K562 (cell line): ENCODE measurements around the gene NPEPL1. TPM values are rescaled to one million over a fixed set of nuclear protein-coding genes. Genes with fewer than 3 reads are reported as not detected.

Experiments used
- ATAC-seq: fragments of 200-7000 bp; cut with Tn5 transposase; 3 replicates; pipeline ENCODE4 v1.9.1; 2020; ENCODE audit warnings: moderate library complexity
- BruUV-seq: library from RNA; stranded (reverse); fragments of 400-500 nt; replicated peaks from 2 replicates; lab custom pipeline; 2021; lab: Mats Ljungman, UMichigan
- CTCF ChIA-PET: fragments of 300-600 bp; formaldehyde crosslinking; extraction: SDS; loops from one replicate; lab custom pipeline; 2021; ENCODE audit warnings: low intra/inter-chr PET ratio; lab: Yijun Ruan, JAX
- POLR2A ChIA-PET: fragments of 300-600, 350-650 bp; sonication (Branson Sonifier 250); formaldehyde crosslinking; extraction: SDS; loops from one replicate; lab custom pipeline; 2021; ENCODE audit warnings: antibody characterized with exemption, inconsistent platforms; lab: Yijun Ruan, JAX
- DNase-seq, 4 experiments: peaks; one replicate each; pipeline versions ENCODE4 v3.0.0 to v3.0.0-alpha.2; 2011 to 2018; ENCODE audit warnings: low spot score in 3 of 4, mixed read lengths in 3 of 4; ENCODE audit errors: extremely low read depth in 1 of 4
- FAIRE-seq: peaks from 2 replicates; lab custom pipeline; 2011; peaks lifted over from hg19 to GRCh38; lab: Jason Lieb, UNC
- H2AFZ ChIP-seq: 2 replicates; pipeline ENCODE4 v1.6.0; 2011; ENCODE audit warnings: low read depth, low read length, control low read depth, inconsistent platforms
- H3K27ac ChIP-seq: fragments of 200-600 bp; 3 replicates; pipeline ENCODE4 v1.8.0; 2011; ENCODE audit warnings: low read depth, mild to moderate bottlenecking, control low read depth, inconsistent platforms, low read length, moderate library complexity, mixed read lengths; ENCODE audit errors: extremely low read depth
- H3K27me3 ChIP-seq, 2 experiments: fragments of 300-600 bp in 1 of 2; 2 replicates in 1 of 2; 3 replicates in 1 of 2; pipeline versions ENCODE4 v1.6.0 to v1.8.0; 2011; ENCODE audit warnings: inconsistent platforms in 2 of 2, low read length in 2 of 2, mild to moderate bottlenecking in 1 of 2, mixed read lengths in 1 of 2, moderate library complexity in 1 of 2; ENCODE audit not compliant: control insufficient read depth in 2 of 2, insufficient read depth in 2 of 2
- H3K36me3 ChIP-seq: fragments of 300-600 bp; 3 replicates; pipeline ENCODE4 v1.8.0; 2011; ENCODE audit warnings: mild to moderate bottlenecking, low read length, inconsistent platforms; ENCODE audit not compliant: control insufficient read depth, insufficient read depth
- H3K4me1 ChIP-seq, 2 experiments: fragments of 200-600 bp in 1 of 2; replicated peaks in 1 of 2; 2 replicates in 1 of 2; 3 replicates in 1 of 2; pipeline versions ENCODE4 v1.5.1 to v1.8.0; 2011; ENCODE audit warnings: inconsistent platforms in 2 of 2, low read length in 2 of 2, mild to moderate bottlenecking in 1 of 2, mixed read lengths in 1 of 2, moderate library complexity in 1 of 2; ENCODE audit not compliant: control insufficient read depth in 2 of 2, insufficient read depth in 2 of 2
- H3K4me2 ChIP-seq: 2 replicates; pipeline ENCODE4 v1.6.1; 2011; ENCODE audit warnings: low read length, control low read depth, inconsistent platforms, mixed read lengths; ENCODE audit not compliant: insufficient read depth
- H3K4me3 ChIP-seq: fragments of 200-600 bp; sonication (generic), shearing (Covaris generic); 2 replicates; pipeline ENCODE4 v1.5.1; 2016; ENCODE audit warnings: control low read depth, inconsistent platforms
- H3K79me2 ChIP-seq: fragments of 200-600 bp; 3 replicates; pipeline ENCODE4 v1.8.0; 2011; ENCODE audit warnings: low read length, inconsistent platforms; ENCODE audit not compliant: control insufficient read depth, insufficient read depth
- H3K9ac ChIP-seq, 2 experiments: 2 replicates each; pipeline versions ENCODE4 v1.6.0 to v1.6.1; 2011; ENCODE audit warnings: low read depth in 2 of 2, low read length in 2 of 2, control low read depth in 1 of 2, inconsistent platforms in 1 of 2, mild to moderate bottlenecking in 1 of 2, mixed read lengths in 1 of 2; ENCODE audit not compliant: insufficient read depth in 1 of 2
- H3K9me1 ChIP-seq: one replicate; pipeline ENCODE4 v1.6.0; 2011; ENCODE audit warnings: inconsistent platforms, mild to moderate bottlenecking, low read length, moderate library complexity; ENCODE audit not compliant: control insufficient read depth, insufficient read depth
- H3K9me3 ChIP-seq: replicated peaks from 2 replicates; pipeline ENCODE4 v1.5.1; 2011; ENCODE audit warnings: low read depth, low read length, inconsistent platforms; ENCODE audit not compliant: control insufficient read depth, insufficient read depth
- H4K20me1 ChIP-seq: replicated peaks from 2 replicates; pipeline ENCODE4 v1.6.1; 2011; ENCODE audit warnings: low read length, inconsistent platforms, mixed read lengths; ENCODE audit not compliant: control insufficient read depth, insufficient read depth
- CTBP1 ChIP-seq: fragments of 450-650 bp; IDR thresholded peaks from 2 replicates; pipeline ENCODE4 v1.6.1; 2016; ENCODE audit warnings: borderline replicate concordance
- POLR2AphosphoS5 ChIP-seq: IDR thresholded peaks from 2 replicates; pipeline ENCODE4 v1.6.1; 2011; ENCODE audit warnings: mild to moderate bottlenecking, low read depth, low read length, moderate library complexity; ENCODE audit not compliant: control insufficient read depth, insufficient read depth
- ZFP1 ChIP-seq: fragments of 450-650 bp; formaldehyde crosslinking; IDR thresholded peaks from 2 replicates; pipeline ENCODE4 v1.4.0; 2020; ENCODE audit warnings: mild to moderate bottlenecking, mixed read lengths
- WGBS: fragments of 100-300 bp; shearing (Covaris generic); methylation state at CpG from one replicate; pipeline ENCODE4 v1.1.6; 2016; ENCODE audit warnings: low coverage, mixed read lengths; ENCODE audit not compliant: insufficient coverage; ENCODE audit errors: missing lambda C conversion rate; 5-methylcytosine and 5-hydroxymethylcytosine counted together
- in situ Hi-C: fragments of 300-500 bp; cut with MboI; formaldehyde crosslinking; loops from 4 replicates; pipeline ENCODE4 v1.15.0; 2018; ENCODE audit warnings: inconsistent platforms, mixed read lengths
- intact Hi-C: fragments of 100-400 bp; cut with micrococcal nuclease; formaldehyde crosslinking; loops from 2 replicates; pipeline ENCODE4 v1.14.2; 2022
- polyA plus RNA-seq, 8 experiments: library from polyadenylated mRNA; depleted of rRNA in 4 of 8; stranded (reverse) in 5 of 8; unstranded in 3 of 8; fragments of >200 nt; fragmentation: Nextera tagmentation in 2 of 8; fragmentation: Illumina TruSeq in 1 of 8; extraction: Ambion mirVana in 2 of 8; extraction: Trizol in 1 of 8; gene quantifications; 2 replicates each; pipeline versions ENCODE4 v1.2.1 to v1.2.3, GENCODE V29; 2011 to 2014; ENCODE audit warnings: inconsistent platforms in 1 of 8, missing spikeins in 1 of 8
- total RNA-seq, 7 experiments: library from RNA; depleted of rRNA in 6 of 7; stranded (reverse); fragments of >200 nt in 6 of 7; fragmentation: Illumina TruSeq in 2 of 7; extraction: Trizol in 2 of 7; gene quantifications; 2 replicates each; pipeline versions ENCODE4 v1.2.1 to v1.2.3, GENCODE V29; 2011 to 2021; ENCODE audit warnings: low replicate concordance in 1 of 7
- TF ChIP-seq, protein P1 (sequence below), 3 experiments: fragments of 200-800 bp in 1 of 3; fragments of 250-450 bp in 1 of 3; fragments of 450-650 bp in 1 of 3; sonication (Bioruptor Pico) in 1 of 3; sonication (Bioruptor generic) in 1 of 3; formaldehyde crosslinking in 1 of 3; IDR thresholded peaks; 2 replicates each; pipeline versions ENCODE4 v1.6.1 to v1.8.0; 2016 to 2022; ENCODE audit warnings: mild to moderate bottlenecking in 2 of 3, missing genetic modification characterization in 2 of 3, missing compliant biosample characterization in 1 of 3, moderate library complexity in 1 of 3

NPEPL1 gene
- total and polyA plus RNA-seq, 9 of the 15 experiments (the other 6 are each of a cell fraction or from before 2014, with no cell fraction given): 0.04 to 5.6 (median 0.94) TPM

DNA sequence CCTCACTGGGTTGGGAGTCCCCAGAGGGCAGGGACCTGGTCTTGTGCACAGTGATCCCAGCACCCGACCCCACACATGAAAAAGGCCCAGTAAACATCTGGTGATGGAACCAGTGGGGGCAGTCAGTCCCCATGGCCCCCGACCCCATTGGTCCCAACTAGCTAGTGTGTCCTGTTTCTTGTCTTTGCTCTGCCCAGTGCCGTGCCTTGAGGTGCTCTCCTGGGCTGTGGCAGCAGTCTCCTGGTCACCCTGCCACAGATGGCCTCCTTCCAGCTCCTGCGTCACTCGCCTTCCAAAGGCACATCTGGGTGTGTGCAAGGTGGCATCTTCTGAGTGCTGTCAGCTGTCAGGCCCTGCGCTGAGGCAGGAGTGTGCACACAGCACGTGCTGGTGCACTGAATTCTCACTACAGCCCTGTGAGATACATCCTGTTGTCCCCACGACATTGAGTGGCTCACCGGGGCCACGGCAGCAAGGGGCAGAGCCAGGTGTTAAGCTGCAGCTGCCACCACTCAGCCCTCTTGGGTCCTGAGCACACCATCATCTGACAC, 3.9 kb downstream of the NPEPL1 start:
- Histone ChIP-seq H3K9ac (no peak overlapping the region), H4K20me1 (no peaks in the 10 kb centered on the region), H3K27ac (no peak overlapping the region), H3K9me3 (no peaks in the 10 kb centered on the region), H2AFZ (no peak overlapping the region), H3K27me3 (no peaks in the 10 kb centered on the region; a peak in 1 of 5 replicates), H3K9me1 (peaks cover 6% of the 10 kb centered on the region), H3K4me3 (no peak overlapping the region), H3K4me1 (peaks cover 3 to 39% of the 10 kb centered on the region in 2 experiments; a peak in 3 of 5 replicates), H3K79me2 (no peaks in the 10 kb centered on the region), H3K36me3 (no peaks in the 10 kb centered on the region; the same call in 2 of the 3 replicates), H3K4me2 (no peak overlapping the region)
- in situ Hi-C loops (no loop called here), intact Hi-C loops (no loop called here)
- CTCF ChIA-PET: no interaction called here
- WGBS: 57% methylated on average over 10 of the region's 10 CpGs
- no peak for DNase-seq
- POLR2A ChIA-PET: interaction anchor here (0.6 to 1.0 kb wide), 2 partner anchors 9 to 18 kb away, joined by 3 to 4 read pairs; no protein-coding TSS in a partner anchor
- no TSS peak for BruUV-seq
- no peak for ATAC-seq
- TF ChIP-seq ZFP1 (CRISPR knock-in tag) (no peak), CTBP1 (no peak), POLR2AphosphoS5 (no peak)
- TF ChIP-seq, protein P1, sequence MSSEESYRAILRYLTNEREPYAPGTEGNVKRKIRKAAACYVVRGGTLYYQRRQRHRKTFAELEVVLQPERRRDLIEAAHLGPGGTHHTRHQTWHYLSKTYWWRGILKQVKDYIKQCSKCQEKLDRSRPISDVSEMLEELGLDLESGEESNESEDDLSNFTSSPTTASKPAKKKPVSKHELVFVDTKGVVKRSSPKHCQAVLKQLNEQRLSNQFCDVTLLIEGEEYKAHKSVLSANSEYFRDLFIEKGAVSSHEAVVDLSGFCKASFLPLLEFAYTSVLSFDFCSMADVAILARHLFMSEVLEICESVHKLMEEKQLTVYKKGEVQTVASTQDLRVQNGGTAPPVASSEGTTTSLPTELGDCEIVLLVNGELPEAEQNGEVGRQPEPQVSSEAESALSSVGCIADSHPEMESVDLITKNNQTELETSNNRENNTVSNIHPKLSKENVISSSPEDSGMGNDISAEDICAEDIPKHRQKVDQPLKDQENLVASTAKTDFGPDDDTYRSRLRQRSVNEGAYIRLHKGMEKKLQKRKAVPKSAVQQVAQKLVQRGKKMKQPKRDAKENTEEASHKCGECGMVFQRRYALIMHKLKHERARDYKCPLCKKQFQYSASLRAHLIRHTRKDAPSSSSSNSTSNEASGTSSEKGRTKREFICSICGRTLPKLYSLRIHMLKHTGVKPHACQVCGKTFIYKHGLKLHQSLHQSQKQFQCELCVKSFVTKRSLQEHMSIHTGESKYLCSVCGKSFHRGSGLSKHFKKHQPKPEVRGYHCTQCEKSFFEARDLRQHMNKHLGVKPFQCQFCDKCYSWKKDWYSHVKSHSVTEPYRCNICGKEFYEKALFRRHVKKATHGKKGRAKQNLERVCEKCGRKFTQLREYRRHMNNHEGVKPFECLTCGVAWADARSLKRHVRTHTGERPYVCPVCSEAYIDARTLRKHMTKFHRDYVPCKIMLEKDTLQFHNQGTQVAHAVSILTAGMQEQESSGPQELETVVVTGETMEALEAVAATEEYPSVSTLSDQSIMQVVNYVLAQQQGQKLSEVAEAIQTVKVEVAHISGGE (CRISPR knock-in tag; IDR thresholded peaks at IDR 0.05): 0 out of 6 replicates have a peak, but pooled peaks of 1 of the 3 experiments have one; percentile 29
- no peak for FAIRE-seq
